H9 (cell line): Measurements from ENCODE around the gene TRIP10. TPM values are rescaled to one million over a fixed set of nuclear protein-coding genes. Genes with fewer than 3 reads are reported as not detected.

ENCODE experiments used
- DNase-seq: peaks from one replicate; pipeline ENCODE4 v3.0.0-alpha.2; 2017
- H2AFZ ChIP-seq: one replicate; pipeline ENCODE4 v1.6.1; 2013; ENCODE audit warnings: mild to moderate bottlenecking, low read length, control low read depth, moderate library complexity
- H2AK5ac ChIP-seq: 2 replicates; pipeline ENCODE4 v1.6.1; 2013; ENCODE audit warnings: low read length, control low read depth, mixed read lengths; ENCODE audit not compliant: insufficient read length
- H2BK120ac ChIP-seq: one replicate; pipeline ENCODE4 v1.6.1; 2013; ENCODE audit warnings: low read depth, mild to moderate bottlenecking, low read length, control low read depth, inconsistent platforms; ENCODE audit not compliant: poor library complexity, severe bottlenecking
- H2BK12ac ChIP-seq: 2 replicates; pipeline ENCODE4 v1.6.1; 2013; ENCODE audit warnings: low read length, control low read depth, mixed read lengths, low read depth; ENCODE audit not compliant: insufficient read length
- H2BK15ac ChIP-seq: 2 replicates; pipeline ENCODE4 v1.6.1; 2013; ENCODE audit warnings: low read depth, low read length, control low read depth
- H2BK20ac ChIP-seq: one replicate; pipeline ENCODE4 v1.6.1; 2013; ENCODE audit warnings: low read depth, mild to moderate bottlenecking, low read length, control low read depth, inconsistent platforms; ENCODE audit not compliant: poor library complexity, severe bottlenecking
- H2BK5ac ChIP-seq: 2 replicates; pipeline ENCODE4 v1.6.1; 2013; ENCODE audit warnings: low read length, control low read depth, mixed read lengths; ENCODE audit not compliant: insufficient read length
- H3K14ac ChIP-seq: 2 replicates; pipeline ENCODE4 v1.6.1; 2013; ENCODE audit warnings: low read length, control low read depth; ENCODE audit not compliant: insufficient read depth
- H3K18ac ChIP-seq: 2 replicates; pipeline ENCODE4 v1.6.1; 2013; ENCODE audit warnings: low read depth, mild to moderate bottlenecking, mixed read lengths, low read length, control low read depth; ENCODE audit not compliant: insufficient read length
- H3K23ac ChIP-seq: 2 replicates; pipeline ENCODE4 v1.6.1; 2013; ENCODE audit warnings: low read length, control low read depth, mixed read lengths, low read depth; ENCODE audit not compliant: insufficient read length
- H3K23me2 ChIP-seq: 2 replicates; pipeline ENCODE4 v1.6.1; 2013; ENCODE audit warnings: low read depth, mild to moderate bottlenecking, mixed read lengths, low read length, control low read depth; ENCODE audit not compliant: insufficient read length, poor library complexity, severe bottlenecking
- H3K27ac ChIP-seq: 2 replicates; pipeline ENCODE4 v1.5.1; 2013; ENCODE audit warnings: low read length, control low read depth, mixed read lengths, low read depth; ENCODE audit not compliant: insufficient read length
- H3K27me3 ChIP-seq: 2 replicates; pipeline ENCODE4 v1.6.1; 2013; ENCODE audit warnings: low read length, control low read depth, inconsistent platforms; ENCODE audit not compliant: insufficient read depth
- H3K4ac ChIP-seq: 2 replicates; pipeline ENCODE4 v1.6.1; 2013; ENCODE audit warnings: low read depth, mild to moderate bottlenecking, control low read depth, inconsistent platforms, low read length, moderate library complexity
- H3K4me1 ChIP-seq: 2 replicates; pipeline ENCODE4 v1.6.1; 2013; ENCODE audit warnings: low read length, control low read depth, inconsistent platforms; ENCODE audit not compliant: insufficient read depth
- H3K4me2 ChIP-seq: 2 replicates; pipeline ENCODE4 v1.6.1; 2013; ENCODE audit warnings: low read length, control low read depth, mixed read lengths; ENCODE audit not compliant: insufficient read length, insufficient read depth
- H3K56ac ChIP-seq: 2 replicates; pipeline ENCODE4 v1.6.1; 2013; ENCODE audit warnings: low read depth, mild to moderate bottlenecking, mixed read lengths, low read length, control low read depth; ENCODE audit not compliant: insufficient read length
- H3K79me1 ChIP-seq: 2 replicates; pipeline ENCODE4 v1.6.1; 2013; ENCODE audit warnings: low read depth, mild to moderate bottlenecking, moderate library complexity, low read length, control low read depth, inconsistent platforms; ENCODE audit not compliant: insufficient read depth, poor library complexity, severe bottlenecking
- H3K79me2 ChIP-seq: 2 replicates; pipeline ENCODE4 v1.6.1; 2013; ENCODE audit warnings: low read length, control low read depth, inconsistent platforms; ENCODE audit not compliant: insufficient read depth
- H3K9ac ChIP-seq: 2 replicates; pipeline ENCODE4 v1.6.1; 2013; ENCODE audit warnings: low read length, control low read depth, mixed read lengths; ENCODE audit not compliant: insufficient read length; ENCODE audit errors: extremely low read depth
- H3K9me3 ChIP-seq: one replicate; pipeline ENCODE4 v1.6.1; 2013; ENCODE audit warnings: low read depth, low read length, inconsistent platforms; ENCODE audit not compliant: control insufficient read depth
- H3T11ph ChIP-seq: one replicate; pipeline ENCODE4 v1.6.1; 2013; ENCODE audit warnings: mild to moderate bottlenecking, low read length, control low read depth, inconsistent platforms
- H4K20me1 ChIP-seq: one replicate; pipeline ENCODE4 v1.6.1; 2013; ENCODE audit not compliant: control insufficient read depth, insufficient read length, insufficient read depth
- H4K5ac ChIP-seq: 2 replicates; pipeline ENCODE4 v1.6.1; 2013; ENCODE audit warnings: low read depth, mild to moderate bottlenecking, mixed read lengths, low read length, control low read depth; ENCODE audit not compliant: insufficient read length
- H4K8ac ChIP-seq: replicated peaks from 2 replicates; pipeline ENCODE4 v1.6.1; 2013; ENCODE audit warnings: low read length, control low read depth, mixed read lengths, low read depth; ENCODE audit not compliant: insufficient read length
- H4K91ac ChIP-seq: 2 replicates; pipeline ENCODE4 v1.6.1; 2013; ENCODE audit warnings: low read depth, mild to moderate bottlenecking, moderate library complexity, mixed read lengths, low read length, control low read depth; ENCODE audit not compliant: insufficient read length
- H3K27ac Mint-ChIP-seq, 3 experiments: 2 replicates in 2 of 3; 3 replicates in 1 of 3; pipeline ENCODE4 v1.8.0; 2020 to 2021; ENCODE audit warnings: mixed read lengths in 3 of 3, mild to moderate bottlenecking in 1 of 3, moderate library complexity in 1 of 3
- H3K27me3 Mint-ChIP-seq: 2 replicates; pipeline ENCODE4 v1.8.0; 2021; ENCODE audit warnings: low read depth, mild to moderate bottlenecking, moderate library complexity, mixed read lengths
- H3K36me3 Mint-ChIP-seq, 3 experiments: 2 replicates in 2 of 3; 3 replicates in 1 of 3; pipeline ENCODE4 v1.8.0; 2020 to 2021; ENCODE audit warnings: low read depth in 3 of 3, mixed read lengths in 3 of 3; ENCODE audit not compliant: insufficient read depth in 1 of 3
- H3K4me1 Mint-ChIP-seq, 2 experiments: 2 replicates each; pipeline ENCODE4 v1.8.0; 2020; ENCODE audit warnings: mixed read lengths in 2 of 2
- H3K4me3 Mint-ChIP-seq, 2 experiments: 2 replicates in 1 of 2; 3 replicates in 1 of 2; pipeline ENCODE4 v1.8.0; 2020 to 2021; ENCODE audit warnings: mild to moderate bottlenecking in 2 of 2, mixed read lengths in 2 of 2, moderate library complexity in 1 of 2
- H3K9me3 Mint-ChIP-seq, 2 experiments: 2 replicates in 1 of 2; 3 replicates in 1 of 2; pipeline ENCODE4 v1.8.0; 2020; ENCODE audit warnings: mild to moderate bottlenecking in 2 of 2, mixed read lengths in 2 of 2, moderate library complexity in 1 of 2
- whole genome bisulfite sequencing: extraction: QIAGEN DNeasy Blood & Tissue Kit; methylation state at CpG from one replicate; pipeline ENCODE4 v1.1.7; 2013; ENCODE audit warnings: missing lambda C conversion rate, low lambda C conversion rate, mixed read lengths; ENCODE audit not compliant: insufficient read length; ENCODE audit errors: extremely low coverage; 5-methylcytosine and 5-hydroxymethylcytosine counted together
- total RNA-seq: library from RNA; stranded (reverse); gene quantifications from 2 replicates; pipeline ENCODE4 v1.2.1, GENCODE V29; 2021
- TF ChIP-seq, protein P1 (sequence below): fragments of 200-600 bp; sonication (generic); conservative IDR thresholded peaks from 3 replicates; pipeline ENCODE4 v1.8.0; 2021; ENCODE audit warnings: antibody characterized with exemption, mild to moderate bottlenecking

Gene TRIP10
- total RNA-seq, 1 experiment from 2014 or later: 56.4 TPM

DNA sequence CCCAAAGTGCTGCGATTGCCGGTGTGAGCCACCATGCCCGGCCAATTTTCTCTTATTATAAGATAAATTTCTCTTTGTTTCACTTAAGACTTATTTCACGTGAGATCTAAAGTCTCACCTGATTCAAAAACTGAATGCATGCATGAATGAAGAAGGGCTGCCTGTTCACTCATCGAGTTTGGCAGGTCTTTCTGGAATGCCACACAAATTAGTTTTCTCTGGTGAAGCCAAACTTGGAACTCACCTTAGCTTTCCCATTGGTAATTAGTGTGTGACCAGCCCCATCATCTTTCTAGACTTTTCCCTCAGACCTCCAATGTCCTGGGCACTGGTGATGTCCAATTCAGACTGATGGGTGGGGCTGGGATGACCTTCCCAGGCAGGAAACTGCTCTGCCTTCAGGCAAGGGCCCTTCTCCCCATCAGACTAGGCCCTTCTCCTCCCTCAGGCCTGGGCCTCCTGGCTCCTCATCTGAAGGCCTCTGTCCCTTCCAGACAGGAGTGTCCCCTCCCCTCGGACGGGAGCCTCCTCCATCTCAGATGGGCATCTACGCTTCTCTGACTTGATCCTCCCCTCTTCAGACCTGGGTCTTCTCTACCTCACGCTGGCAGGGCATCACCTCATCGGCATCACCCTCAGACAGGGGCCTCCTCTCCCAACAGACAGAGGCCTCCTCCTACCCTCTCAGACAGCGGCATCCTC lies 33.4 kb upstream of the TRIP10 start:
- no peak overlapping the region for H2BK12ac ChIP-seq
- H3K79me1 ChIP-seq: no peaks in the 10 kb centered on the region
- H3K56ac ChIP-seq: no peak overlapping the region
- no peak overlapping the region for H3T11ph ChIP-seq
- DNase-seq: no peak
- H3K36me3 Mint-ChIP-seq: no peaks in the 10 kb centered on the region
- WGBS: no CpG with 5 or more reads among the region's 11 CpGs
- H3K4me1 Mint-ChIP-seq: peaks cover 12 to 19% of the 10 kb centered on the region in 2 experiments
- H3K18ac ChIP-seq: no peak overlapping the region
- H3K4ac ChIP-seq: no peak overlapping the region
- H3K4me3 Mint-ChIP-seq: no peak overlapping the region
- no peaks in the 10 kb centered on the region for H4K20me1 ChIP-seq
- H4K8ac ChIP-seq: no peak overlapping the region
- no peak overlapping the region for H3K27ac ChIP-seq
- H2BK15ac ChIP-seq: no peak overlapping the region
- H2AFZ ChIP-seq: no peak overlapping the region
- H2BK20ac ChIP-seq: no peak overlapping the region
- H3K27ac Mint-ChIP-seq: no peak overlapping the region
- no peak overlapping the region for H4K5ac ChIP-seq
- TF ChIP-seq, protein P1, sequence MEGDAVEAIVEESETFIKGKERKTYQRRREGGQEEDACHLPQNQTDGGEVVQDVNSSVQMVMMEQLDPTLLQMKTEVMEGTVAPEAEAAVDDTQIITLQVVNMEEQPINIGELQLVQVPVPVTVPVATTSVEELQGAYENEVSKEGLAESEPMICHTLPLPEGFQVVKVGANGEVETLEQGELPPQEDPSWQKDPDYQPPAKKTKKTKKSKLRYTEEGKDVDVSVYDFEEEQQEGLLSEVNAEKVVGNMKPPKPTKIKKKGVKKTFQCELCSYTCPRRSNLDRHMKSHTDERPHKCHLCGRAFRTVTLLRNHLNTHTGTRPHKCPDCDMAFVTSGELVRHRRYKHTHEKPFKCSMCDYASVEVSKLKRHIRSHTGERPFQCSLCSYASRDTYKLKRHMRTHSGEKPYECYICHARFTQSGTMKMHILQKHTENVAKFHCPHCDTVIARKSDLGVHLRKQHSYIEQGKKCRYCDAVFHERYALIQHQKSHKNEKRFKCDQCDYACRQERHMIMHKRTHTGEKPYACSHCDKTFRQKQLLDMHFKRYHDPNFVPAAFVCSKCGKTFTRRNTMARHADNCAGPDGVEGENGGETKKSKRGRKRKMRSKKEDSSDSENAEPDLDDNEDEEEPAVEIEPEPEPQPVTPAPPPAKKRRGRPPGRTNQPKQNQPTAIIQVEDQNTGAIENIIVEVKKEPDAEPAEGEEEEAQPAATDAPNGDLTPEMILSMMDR: no peak
- peaks cover 29% of the 10 kb centered on the region for H3K27me3 Mint-ChIP-seq
- peaks cover 0 to 19% of the 10 kb centered on the region in 2 experiments; a peak in 4 of 5 replicates for H3K9me3 Mint-ChIP-seq
- no peaks in the 10 kb centered on the region; the same call in 1 of the 2 replicates for H3K27me3 ChIP-seq
- H3K4me2 ChIP-seq: no peak overlapping the region
- no peak overlapping the region for H2AK5ac ChIP-seq
- no peak overlapping the region; the same call in 1 of the 2 replicates for H3K14ac ChIP-seq
- H3K23me2 ChIP-seq: no peaks in the 10 kb centered on the region
- H4K91ac ChIP-seq: no peak overlapping the region
- H3K23ac ChIP-seq: no peak overlapping the region
- H2BK120ac ChIP-seq: no peak overlapping the region
- no peak overlapping the region for H3K9ac ChIP-seq
- no peaks in the 10 kb centered on the region for H3K9me3 ChIP-seq
- H3K79me2 ChIP-seq: no peaks in the 10 kb centered on the region
- no peaks in the 10 kb centered on the region for H3K4me1 ChIP-seq
- no peak overlapping the region for H2BK5ac ChIP-seq
